A549 (cell line): ENCODE data around the gene ADAM10. TPM values are rescaled to one million over a fixed set of nuclear protein-coding genes. Genes with fewer than 3 reads are reported as not detected.

ENCODE experiments used
- ATAC-seq, 2 experiments: fragments of 200-7000 bp in 1 of 2; fragments of >200 bp in 1 of 2; cut with Nextera tagmentation in 1 of 2; cut with Tn5 transposase in 1 of 2; 3 replicates each; pipeline versions ENCODE4 v1.8.0 to v1.9.1; 2018 to 2020; ENCODE audit warnings: mild to moderate bottlenecking in 1 of 2, moderate library complexity in 1 of 2
- CTCF ChIA-PET: fragments of 300-600 bp; sonication (Branson Sonifier 250); formaldehyde crosslinking; extraction: SDS; loops from one replicate; lab custom pipeline; 2021; ENCODE audit warnings: antibody characterized with exemption, inconsistent platforms; lab: Yijun Ruan, JAX
- POLR2A ChIA-PET: fragments of 350-600 bp; formaldehyde crosslinking; extraction: SDS; loops from one replicate; lab custom pipeline; 2021; ENCODE audit warnings: antibody characterized with exemption, inconsistent platforms; lab: Yijun Ruan, JAX
- DNase-seq, 2 experiments: peaks; one replicate each; pipeline versions ENCODE4 v3.0.0 to v3.0.0-alpha.2; 2011 to 2016; ENCODE audit warnings: low read depth in 1 of 2, low spot score in 1 of 2
- FAIRE-seq: peaks from 2 replicates; lab custom pipeline; 2011; peaks lifted over from hg19 to GRCh38; lab: Jason Lieb, UNC
- H3K27ac ChIP-seq, 2 experiments: fragments of >200 bp; sonication (Bioruptor Twin); formaldehyde crosslinking; 3 replicates each; pipeline ENCODE4 v1.5.1; 2016 to 2017
- H3K4me1 ChIP-seq: fragments of >200 bp; sonication (Bioruptor Twin); formaldehyde crosslinking; 3 replicates; pipeline ENCODE4 v1.6.1; 2016
- H3K4me2 ChIP-seq: fragments of >200 bp; sonication (Bioruptor Twin); formaldehyde crosslinking; 3 replicates; pipeline ENCODE4 v1.6.1; 2016
- H3K4me3 ChIP-seq: fragments of >200 bp; sonication (Bioruptor Twin); formaldehyde crosslinking; 3 replicates; pipeline ENCODE4 v1.5.1; 2016
- H3K9me3 ChIP-seq: fragments of >200 bp; sonication (Bioruptor Twin); formaldehyde crosslinking; 3 replicates; pipeline ENCODE4 v1.6.1; 2016
- ATOH8 ChIP-seq: fragments of 250-450 bp; sonication (Bioruptor Pico); IDR thresholded peaks from 2 replicates; pipeline ENCODE4 v1.5.0; 2020; ENCODE audit warnings: low read depth, mild to moderate bottlenecking, moderate library complexity
- BCL3 ChIP-seq: fragments of >200 bp; sonication (Bioruptor Twin); formaldehyde crosslinking; IDR thresholded peaks from 3 replicates; pipeline ENCODE4 v1.6.1; 2016
- BHLHE40 ChIP-seq: IDR thresholded peaks from 2 replicates; pipeline ENCODE4 v1.6.1; 2012; ENCODE audit warnings: low read depth, low read length, inconsistent platforms
- CTCF ChIP-seq: fragments of >200 bp; sonication (Bioruptor Twin); formaldehyde crosslinking; IDR thresholded peaks from 3 replicates; pipeline ENCODE4 v1.5.1; 2016
- EHF ChIP-seq: fragments of 250-450 bp; sonication (Bioruptor Pico); IDR thresholded peaks from 2 replicates; pipeline ENCODE4 v1.5.0; 2020; ENCODE audit warnings: mild to moderate bottlenecking
- EHMT2 ChIP-seq: fragments of 200-600 bp; sonication (generic); IDR thresholded peaks from 2 replicates; pipeline ENCODE4 v1.6.1; 2016; ENCODE audit warnings: antibody characterized with exemption, low read depth, mild to moderate bottlenecking, moderate library complexity
- EP300 ChIP-seq, 2 experiments: fragments of >200 bp; sonication (Bioruptor Twin); formaldehyde crosslinking; IDR thresholded peaks; 2 replicates in 1 of 2; 3 replicates in 1 of 2; pipeline ENCODE4 v1.6.1; 2016 to 2017
- FOSB ChIP-seq: fragments of 250-450 bp; sonication (Bioruptor Pico); IDR thresholded peaks from 2 replicates; pipeline ENCODE4 v1.5.0; 2020; ENCODE audit warnings: mild to moderate bottlenecking, moderate library complexity
- FOSL2 ChIP-seq, 2 experiments: fragments of 450-650 bp in 1 of 2; fragments of >200 bp in 1 of 2; sonication (Bioruptor Twin) in 1 of 2; formaldehyde crosslinking; IDR thresholded peaks; 2 replicates each; pipeline versions ENCODE4 v1.5.0 to v1.6.1; 2016 to 2020; ENCODE audit warnings: mild to moderate bottlenecking in 1 of 2, moderate library complexity in 1 of 2
- FOXS1 ChIP-seq: fragments of 250-450 bp; sonication (Bioruptor Pico); IDR thresholded peaks from 2 replicates; pipeline ENCODE4 v1.5.0; 2020; ENCODE audit warnings: mild to moderate bottlenecking, moderate library complexity
- GATA3 ChIP-seq: IDR thresholded peaks from 2 replicates; pipeline ENCODE4 v1.6.1; 2012; ENCODE audit warnings: borderline replicate concordance
- HOXA7 ChIP-seq: fragments of 250-450 bp; sonication (Bioruptor Pico); IDR thresholded peaks from 2 replicates; pipeline ENCODE4 v1.5.0; 2020; ENCODE audit warnings: mild to moderate bottlenecking, moderate library complexity
- HOXB5 ChIP-seq: fragments of 250-450 bp; sonication (Bioruptor Pico); IDR thresholded peaks from 2 replicates; pipeline ENCODE4 v1.5.0; 2020; ENCODE audit warnings: mild to moderate bottlenecking, moderate library complexity
- JUNB ChIP-seq: fragments of >200 bp; sonication (Bioruptor Twin); formaldehyde crosslinking; IDR thresholded peaks from 2 replicates; pipeline ENCODE4 v1.6.1; 2016
- MAFK ChIP-seq: fragments of 450-650 bp; IDR thresholded peaks from 2 replicates; pipeline ENCODE4 v1.6.1; 2014; ENCODE audit not compliant: partially characterized antibody
- MAZ ChIP-seq: fragments of 150-350 bp; IDR thresholded peaks from 2 replicates; pipeline ENCODE4 v1.6.1; 2014; ENCODE audit warnings: antibody characterized with exemption, low read depth, low read length, borderline replicate concordance
- PHF8 ChIP-seq: fragments of 200-600 bp; sonication (generic); IDR thresholded peaks from 2 replicates; pipeline ENCODE4 v1.6.1; 2016; ENCODE audit warnings: low read depth, mild to moderate bottlenecking, antibody characterized with exemption, moderate library complexity, borderline replicate concordance
- POLR2AphosphoS2 ChIP-seq: conservative IDR thresholded peaks from 2 replicates; pipeline ENCODE4 v1.6.1; 2012; ENCODE audit warnings: low read length, improper control_type of control experiment, inconsistent platforms
- RAD21 ChIP-seq, 2 experiments: fragments of >200 bp in 1 of 2; sonication (Bioruptor Twin) in 1 of 2; formaldehyde crosslinking in 1 of 2; IDR thresholded peaks in 1 of 2; conservative IDR thresholded peaks in 1 of 2; 2 replicates in 1 of 2; 3 replicates in 1 of 2; pipeline ENCODE4 v1.6.1; 2012 to 2018; ENCODE audit warnings: inconsistent platforms in 1 of 2
- RCOR1 ChIP-seq: fragments of 150-350 bp; IDR thresholded peaks from 2 replicates; pipeline ENCODE4 v1.6.1; 2014; ENCODE audit warnings: antibody characterized with exemption, low read length, low read depth
- REST ChIP-seq: fragments of 200-600 bp; sonication (generic); IDR thresholded peaks from 2 replicates; pipeline ENCODE4 v1.6.1; 2016; ENCODE audit warnings: antibody characterized with exemption, mild to moderate bottlenecking, moderate library complexity
- RNF2 ChIP-seq: fragments of 200-600 bp; sonication (generic); IDR thresholded peaks from 2 replicates; pipeline ENCODE4 v1.6.1; 2016; ENCODE audit warnings: low read depth, mild to moderate bottlenecking, antibody characterized with exemption, moderate library complexity, borderline replicate concordance
- SREBF2 ChIP-seq: fragments of 450-650 bp; IDR thresholded peaks from 2 replicates; pipeline ENCODE4 v1.6.1; 2014; ENCODE audit warnings: mild to moderate bottlenecking, moderate library complexity
- TFCP2L1 ChIP-seq: fragments of 250-450 bp; sonication (Bioruptor Pico); IDR thresholded peaks from 2 replicates; pipeline ENCODE4 v1.5.0; 2021; ENCODE audit warnings: mild to moderate bottlenecking
- ZNF302 ChIP-seq: fragments of 250-450 bp; sonication (Bioruptor Pico); IDR thresholded peaks from 2 replicates; pipeline ENCODE4 v1.9.0; 2021; ENCODE audit warnings: inconsistent platforms, mild to moderate bottlenecking, moderate library complexity
- WGBS: methylation state at CpG from one replicate; pipeline ENCODE4 v1.1.6; 2017; ENCODE audit errors: missing lambda C conversion rate; 5-methylcytosine and 5-hydroxymethylcytosine counted together
- polyA plus RNA-seq, 4 experiments: library from polyadenylated mRNA; depleted of rRNA in 3 of 4; stranded (reverse); fragments of >200 nt; fragmentation: RNase III in 1 of 4; extraction: RNeasy Plus Mini Kit Qiagen cat#74134 plus additional on column Dnase treatment in 1 of 4; gene quantifications; 2 replicates in 3 of 4; 3 replicates in 1 of 4; pipeline ENCODE4 v1.2.3, GENCODE V29; 2011 to 2017

The ADAM10 gene
- polyA plus RNA-seq, 2 of the 4 experiments (the other 2 are of a cell fraction), result 200 to 210 TPM

- H3K27ac ChIP-seq, result no peak overlapping the region
- ChIA-PET CTCF (interaction anchor here (0.7 to 2.6 kb wide), 5 partner anchors 16 to 449 kb away, joined by 3 to 9 read pairs (median 3); partner anchors contain the start of gene MINDY2), POLR2A (interaction anchor here (1.2 kb wide), 1 partner anchor 94 kb away, joined by 3 read pairs; the partner anchor contains the start of gene MINDY2)
- H3K4me3 ChIP-seq, result no peak overlapping the region
- no peak overlapping the region for H3K4me2 ChIP-seq
- 94% methylated on average over 1 of the region's 1 CpG for WGBS
- peaks cover 24% of the 10 kb centered on the region; the same call in 2 of the 3 replicates for H3K4me1 ChIP-seq
- FAIRE-seq (peak; percentile 72), ATAC-seq (no peak), DNase-seq (no peak)
- H3K9me3 ChIP-seq, result no peaks in the 10 kb centered on the region
- TF ChIP-seq RCOR1, result no peak
- no peak for TF ChIP-seq EHF (CRISPR knock-in tag)
- no peak for TF ChIP-seq PHF8
- TF ChIP-seq JUNB, result no peak
- TF ChIP-seq SREBF2, result no peak
- 0 out of 3 replicates have a peak, but pooled peaks have one; percentile 16 for TF ChIP-seq CTCF
- TF ChIP-seq BCL3, result no peak
- no peak for TF ChIP-seq MAZ
- no peak for TF ChIP-seq HOXB5
- TF ChIP-seq FOSL2 (IDR thresholded peaks at IDR 0.05), result no peak
- TF ChIP-seq FOSL2 (CRISPR knock-in tag; IDR thresholded peaks at IDR 0.05), result no peak
- no peak for TF ChIP-seq BHLHE40
- TF ChIP-seq MAFK, result no peak
- no peak for TF ChIP-seq FOXS1 (CRISPR knock-in tag)
- TF ChIP-seq RAD21 (conservative IDR thresholded peaks at IDR 0.05 in 1 of 2, IDR thresholded peaks at IDR 0.05 in 1 of 2), result peak; percentile 29 to 30; a peak in 3 of 5 replicates
- no peak for TF ChIP-seq RNF2
- TF ChIP-seq, all 56 proteins: peak for 2
These were observed 72.1 kb downstream of the ADAM10 start for GRCh38 chr15:58677426-58677825.

- DNase-seq, result no peak
- no peak for ATAC-seq
- H3K4me1 ChIP-seq, result peaks cover 19% of the 10 kb centered on the region; the same call in 2 of the 3 replicates
- FAIRE-seq, result peak; percentile 51
- TF ChIP-seq HOXA7 (CRISPR knock-in tag), result no peak
- TF ChIP-seq TFCP2L1 (CRISPR knock-in tag), result no peak
- no peak for TF ChIP-seq POLR2AphosphoS2
- no peak for TF ChIP-seq PHF8
- no peak for TF ChIP-seq REST
- no peak for TF ChIP-seq EHMT2
- no peak for TF ChIP-seq BHLHE40
- no peak for TF ChIP-seq ATOH8
- no peak for TF ChIP-seq GATA3
- no peak for TF ChIP-seq EP300 (IDR thresholded peaks at IDR 0.05)
- TF ChIP-seq JUNB, result no peak
- TF ChIP-seq ZNF302, result no peak
- no peak for TF ChIP-seq FOSB (CRISPR knock-in tag)
- no peak for TF ChIP-seq EHF (CRISPR knock-in tag)
- no peak overlapping the region for H3K4me2 ChIP-seq
- CTCF ChIA-PET, result interaction anchor here (1.1 to 2.6 kb wide), 4 partner anchors 9 to 449 kb away, joined by 3 to 9 read pairs (median 6); no protein-coding TSS in a partner anchor
- H3K9me3 ChIP-seq, result no peaks in the 10 kb centered on the region
- 93% methylated on average over 4 of the region's 4 CpGs for WGBS
- H3K4me3 ChIP-seq, result no peak overlapping the region
- POLR2A ChIA-PET, result no interaction called here
- H3K27ac ChIP-seq, result no peak overlapping the region
These were observed 72.7 kb downstream of the ADAM10 start for GRCh38 chr15:58676766-58677165.
